Left ventricle myocardium superior (tissue), 1 donor: ENCODE data around the gene TTC7B. TPM values are rescaled to one million over a fixed set of nuclear protein-coding genes. Genes with fewer than 3 reads are reported as not detected.

ENCODE experiments used
- ATAC-seq: fragments of 200-7000 bp; cut with Tn5 transposase; one replicate; pipeline ENCODE4 v1.9.1; 2020; ENCODE audit warnings: mild to moderate bottlenecking, moderate library complexity
- DNase-seq: peaks from one replicate; pipeline ENCODE4 v3.0.0-alpha.2; 2020
- intact Hi-C: fragments of 100-400 bp; cut with micrococcal nuclease; formaldehyde crosslinking; loops from one replicate; pipeline ENCODE4 v1.11.0; 2022
- total RNA-seq: library from RNA; stranded (reverse); fragmentation: NEBNext Ultra II Directional; extraction: Animal tissue kit (Norgen Biotek cat#: 25700); gene quantifications from one replicate; pipeline ENCODE4 v1.2.1, GENCODE V29; 2021
- donor health status: DM: no; HTN: yes; CAD: no; lungs with severe emphysema.

TTC7B gene
- total RNA-seq, 1 donor from 2014 or later, result 72.2 TPM

DNA sequence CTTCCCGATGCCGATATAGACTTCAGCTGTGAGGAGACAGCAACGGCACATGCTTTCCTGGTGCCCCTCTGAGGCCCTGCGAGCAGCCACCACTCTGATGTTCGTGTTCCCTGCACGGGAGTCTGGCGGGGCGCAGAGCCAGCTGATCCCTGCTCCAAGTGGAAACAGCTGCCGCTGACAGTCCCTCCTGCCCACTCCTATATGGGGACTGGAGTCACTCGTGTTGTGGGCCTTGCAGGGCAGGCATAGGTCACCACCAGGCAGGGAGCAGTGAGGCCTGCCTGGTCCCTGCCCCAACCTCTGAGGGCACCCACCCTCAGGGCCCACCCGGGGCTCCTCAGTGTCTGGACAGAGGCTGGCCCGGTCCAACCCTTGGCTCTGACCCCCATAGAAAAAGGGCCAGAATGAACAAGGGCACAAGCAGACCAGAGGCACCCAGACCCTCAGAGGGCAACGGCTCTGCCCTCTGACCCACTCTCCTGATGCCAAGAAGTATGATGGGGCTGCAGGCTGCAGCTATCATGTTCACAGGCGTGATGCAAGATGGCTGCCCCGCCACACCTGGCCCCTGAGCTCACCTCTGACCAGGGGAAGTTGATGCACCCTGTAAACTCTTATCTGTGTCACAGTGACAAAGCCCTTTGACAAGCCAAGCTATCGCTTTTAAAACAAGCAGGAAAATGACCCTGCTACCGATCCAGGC, 237.8 kb downstream of the TTC7B start:
- intact Hi-C loops, result no loop called here
- ATAC-seq, result peak; percentile 63

DNA sequence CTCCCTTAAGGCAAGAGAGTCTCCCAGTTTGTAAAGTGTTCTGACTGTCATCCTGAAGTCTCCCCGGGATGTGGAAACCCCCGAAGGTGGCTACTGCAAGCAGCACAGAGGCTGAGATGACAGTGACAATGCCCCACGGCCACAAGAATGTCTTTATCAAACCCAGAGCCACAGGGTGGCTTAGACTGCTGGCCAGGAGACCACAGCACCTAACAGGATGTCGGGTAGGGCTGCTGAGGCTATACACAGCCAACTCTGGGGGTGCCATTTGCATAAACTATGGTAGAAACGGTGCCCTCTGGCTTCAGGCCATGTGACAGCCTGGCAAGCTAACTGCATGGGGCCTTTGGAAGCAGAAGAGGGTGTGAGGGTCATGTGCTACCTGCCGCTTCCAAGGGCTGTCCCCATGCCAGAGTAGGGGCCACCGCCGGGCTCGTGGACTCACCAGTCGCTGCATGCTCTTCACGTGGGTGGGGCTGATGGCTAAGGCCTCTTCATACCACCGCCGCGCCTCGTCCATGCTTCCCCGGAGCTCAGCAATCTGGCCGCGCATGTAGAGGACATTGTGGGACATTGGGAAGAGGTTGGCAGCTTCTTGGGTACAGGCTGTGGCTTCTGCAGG, 238.5 kb downstream of the TTC7B start:
- ATAC-seq, result peak; percentile 56
- peak; percentile 83 for DNase-seq
- intact Hi-C loops, result no loop called here

More for the DNA sequence above, 237.8 kb downstream of the TTC7B start:
- peak; percentile 87 for DNase-seq

DNA sequence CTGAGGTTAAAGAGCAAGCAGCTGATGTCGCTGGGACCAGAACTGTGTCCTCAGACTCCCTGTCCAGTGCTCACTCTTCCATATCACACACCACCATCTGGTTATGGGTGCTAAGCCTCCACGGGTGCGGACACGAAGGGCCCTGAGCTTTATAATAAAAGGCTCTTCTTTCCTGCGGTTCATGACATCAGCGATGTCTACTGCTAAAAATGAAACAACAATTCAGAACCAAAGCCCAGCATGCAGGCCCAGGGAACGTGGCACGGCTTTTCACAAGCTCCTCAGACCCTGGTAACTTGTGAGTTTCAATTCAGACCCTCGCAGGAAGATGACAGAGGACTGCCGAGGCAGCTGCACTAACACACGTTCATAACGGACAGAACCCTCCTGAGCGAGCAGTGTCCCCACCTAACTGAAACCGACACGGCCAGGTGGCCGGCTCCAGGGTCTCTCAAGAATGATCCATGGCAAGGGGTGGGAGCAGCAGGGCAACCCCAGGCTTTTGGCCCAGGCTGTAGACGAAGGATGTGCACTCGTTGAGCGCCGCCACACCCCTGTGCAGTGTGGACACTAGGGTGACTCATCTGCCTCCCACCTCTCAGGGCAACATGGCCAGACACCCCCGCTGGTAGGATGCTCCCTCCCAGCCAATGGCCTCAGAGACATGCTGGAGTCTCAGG, 239.1 kb downstream of the TTC7B start:
- intact Hi-C loops, result no loop called here
- no peak for DNase-seq
- ATAC-seq, result no peak

DNA sequence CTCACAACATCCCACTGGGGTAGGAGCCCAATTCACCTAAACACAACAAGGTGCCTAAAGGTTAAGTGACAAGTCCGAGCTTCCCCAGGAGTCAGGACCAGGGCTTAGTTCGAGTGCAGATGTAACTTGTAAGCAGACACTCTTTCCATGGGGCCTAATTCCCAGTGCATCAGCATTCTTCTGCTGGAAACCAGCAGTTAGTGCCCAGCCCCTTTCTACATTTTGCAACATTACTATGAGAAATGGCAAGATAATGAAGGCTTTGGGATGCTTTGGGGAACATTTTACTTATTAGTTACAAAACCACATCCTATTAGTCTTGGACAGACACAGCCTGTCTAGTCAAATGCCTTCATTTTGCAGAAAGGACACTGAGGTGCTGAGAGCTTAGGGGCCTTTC, 239.6 kb downstream of the TTC7B start:
- intact Hi-C loops, result no loop called here
- DNase-seq, result no peak
- no peak for ATAC-seq

DNA sequence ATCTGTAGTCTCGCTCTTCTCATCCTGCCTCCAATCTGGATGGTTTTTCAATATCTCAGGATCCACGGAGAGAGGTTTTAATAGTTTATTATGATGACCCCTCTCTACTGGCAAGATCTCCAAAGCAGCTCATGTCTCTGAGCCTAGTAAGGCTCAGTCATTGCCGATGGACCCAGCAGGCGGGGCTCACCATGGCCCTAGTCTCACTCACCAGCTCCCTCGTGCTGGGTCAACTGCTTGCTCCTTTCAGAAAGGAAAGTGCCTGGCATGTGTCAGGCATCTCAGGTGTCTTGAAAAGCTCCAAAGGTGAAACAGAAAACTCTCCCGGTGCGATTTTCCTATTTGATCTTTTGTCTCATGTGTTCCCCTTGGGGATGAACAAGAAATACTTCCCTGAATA, 240.4 kb downstream of the TTC7B start:
- DNase-seq (no peak), ATAC-seq (no peak)
- intact Hi-C loops, result no loop called here

DNA sequence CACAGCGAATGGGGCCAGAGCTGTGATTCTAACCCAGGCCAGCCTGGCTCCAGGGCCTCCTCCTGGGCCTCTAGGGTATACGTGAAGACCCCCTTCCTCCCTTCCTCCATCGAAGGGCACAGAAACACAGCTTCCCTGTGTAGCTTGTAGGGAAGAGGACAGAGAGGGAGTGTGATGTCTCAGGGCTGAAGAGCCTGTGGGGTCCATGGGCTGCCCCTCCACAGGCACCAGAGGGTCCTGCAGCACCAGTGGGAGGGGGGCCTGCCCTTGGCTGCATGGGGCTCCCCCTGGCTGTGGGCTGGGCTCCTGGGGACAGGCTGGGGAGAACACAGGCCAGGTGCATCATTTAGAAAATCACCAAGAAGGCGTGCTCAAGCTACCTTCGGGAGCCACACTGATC, 240.9 kb downstream of the TTC7B start:
- intact Hi-C loops, result no loop called here
- no peak for ATAC-seq
- DNase-seq, result no peak

DNA sequence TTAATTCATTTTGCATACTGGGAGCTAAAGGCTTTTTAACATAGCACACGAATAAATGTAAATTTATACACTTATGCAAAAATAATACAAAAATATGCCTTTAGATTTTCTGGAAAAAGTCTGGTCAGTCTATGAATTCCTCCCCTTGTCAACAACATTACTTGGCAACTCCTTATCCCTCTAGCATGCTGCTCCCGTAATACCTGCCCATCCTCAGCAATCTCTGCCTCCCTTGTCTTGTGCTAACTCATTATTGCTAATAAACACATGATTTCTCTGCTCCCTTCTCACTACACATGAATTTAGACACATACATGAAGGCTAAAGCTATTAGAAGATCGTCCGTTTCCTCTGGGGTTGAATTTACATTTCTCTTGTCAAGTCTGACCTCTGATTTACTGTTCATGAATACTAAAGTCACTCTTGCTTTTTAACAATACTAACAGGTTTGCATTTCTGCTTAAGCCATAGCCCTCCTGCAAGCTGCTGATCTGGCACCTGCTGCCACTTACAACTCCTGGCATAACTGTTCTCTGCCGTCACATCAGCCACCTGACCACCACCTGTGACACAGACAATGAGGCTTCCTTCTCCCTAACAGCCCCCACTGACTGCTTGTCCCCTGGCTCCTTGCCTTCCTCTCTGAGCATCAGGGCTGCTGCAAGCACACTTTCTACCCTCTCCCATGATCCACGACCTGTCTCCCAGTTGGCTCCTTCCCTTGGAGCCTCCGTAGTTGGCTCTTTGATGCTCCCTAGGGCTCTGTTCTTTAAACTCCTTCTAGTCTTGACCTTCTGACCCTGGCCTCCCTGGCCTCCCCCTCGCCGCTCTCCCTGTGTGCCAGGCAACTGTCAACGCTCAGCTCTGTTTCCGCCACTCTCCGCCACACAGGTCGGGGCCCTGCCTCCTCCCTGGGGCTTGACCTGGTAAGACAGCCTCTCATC, 241.8 kb downstream of the TTC7B start:
- intact Hi-C loops, result no loop called here
- DNase-seq (peak; percentile 81), ATAC-seq (peak; percentile 80)

DNA sequence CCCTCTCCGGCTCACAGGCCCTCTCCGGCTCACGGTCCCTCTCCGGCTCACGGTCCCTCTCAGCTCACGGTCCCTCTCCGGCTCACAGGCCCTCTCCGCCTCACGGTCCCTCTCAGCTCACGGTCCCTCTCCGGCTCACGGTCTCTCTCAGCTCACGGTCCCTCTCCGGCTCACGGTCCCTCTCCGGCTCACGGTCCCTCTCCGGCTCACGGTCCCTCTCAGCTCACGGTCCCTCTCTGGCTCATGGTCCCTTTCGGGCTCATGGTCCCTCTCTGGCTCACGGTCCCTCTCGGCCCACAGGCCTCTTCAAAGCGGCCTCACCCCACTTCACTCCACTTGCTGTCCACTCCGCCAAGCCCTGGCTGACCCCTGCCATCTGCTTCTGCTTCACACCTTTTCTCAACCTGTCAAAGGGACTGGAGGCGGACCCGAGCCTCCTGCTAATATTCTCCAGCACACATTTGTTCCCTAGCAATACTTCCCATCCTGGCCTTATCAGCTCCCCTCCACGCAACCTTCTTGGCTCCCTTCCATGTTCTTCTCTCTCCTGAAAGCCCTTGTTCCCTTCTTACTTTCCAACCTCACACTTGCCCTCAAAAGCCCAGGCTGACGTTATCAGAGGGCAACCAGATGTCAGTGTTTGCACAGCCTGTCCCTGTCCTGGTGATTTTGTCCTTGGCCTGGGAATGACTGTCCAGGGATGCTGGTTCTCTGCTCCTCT, 242.7 kb downstream of the TTC7B start:
- intact Hi-C loops, result no loop called here
- DNase-seq (no peak), ATAC-seq (peak; percentile 55)

DNA sequence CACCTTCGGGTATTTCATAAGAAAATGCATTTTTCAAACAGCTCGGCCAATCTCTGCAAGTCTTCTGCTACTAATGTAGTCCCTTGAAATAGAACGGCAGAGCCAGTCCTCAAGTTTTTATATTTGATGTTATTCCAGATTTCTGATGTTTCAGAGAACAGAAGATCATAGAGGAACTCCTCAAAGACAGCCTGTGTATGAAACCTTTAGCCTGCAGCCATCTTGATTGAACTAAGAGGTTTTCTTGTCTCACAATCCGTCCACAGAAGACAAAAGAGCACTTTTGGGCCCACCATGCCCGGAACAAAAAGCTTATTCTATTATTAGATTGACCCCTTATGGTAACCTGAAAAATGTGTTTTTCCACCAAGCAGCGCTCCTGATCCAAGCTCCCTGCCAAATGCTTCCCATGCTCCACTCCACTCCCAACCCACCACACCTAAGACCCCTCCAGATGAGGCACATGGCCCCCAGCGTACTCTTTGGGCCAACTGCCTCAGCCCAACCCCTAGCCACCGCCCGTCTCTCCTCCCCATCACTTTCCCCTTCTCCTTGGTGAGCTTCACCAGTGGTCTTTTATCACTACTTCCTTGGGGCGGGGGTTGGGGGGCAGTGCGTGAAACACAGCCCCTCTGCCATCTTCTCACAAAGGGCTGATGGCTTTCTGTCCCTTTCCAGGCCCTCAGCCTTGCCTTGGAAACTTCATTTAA, 243.6 kb downstream of the TTC7B start:
- no peak for ATAC-seq
- no peak for DNase-seq
- intact Hi-C loops, result no loop called here

DNA sequence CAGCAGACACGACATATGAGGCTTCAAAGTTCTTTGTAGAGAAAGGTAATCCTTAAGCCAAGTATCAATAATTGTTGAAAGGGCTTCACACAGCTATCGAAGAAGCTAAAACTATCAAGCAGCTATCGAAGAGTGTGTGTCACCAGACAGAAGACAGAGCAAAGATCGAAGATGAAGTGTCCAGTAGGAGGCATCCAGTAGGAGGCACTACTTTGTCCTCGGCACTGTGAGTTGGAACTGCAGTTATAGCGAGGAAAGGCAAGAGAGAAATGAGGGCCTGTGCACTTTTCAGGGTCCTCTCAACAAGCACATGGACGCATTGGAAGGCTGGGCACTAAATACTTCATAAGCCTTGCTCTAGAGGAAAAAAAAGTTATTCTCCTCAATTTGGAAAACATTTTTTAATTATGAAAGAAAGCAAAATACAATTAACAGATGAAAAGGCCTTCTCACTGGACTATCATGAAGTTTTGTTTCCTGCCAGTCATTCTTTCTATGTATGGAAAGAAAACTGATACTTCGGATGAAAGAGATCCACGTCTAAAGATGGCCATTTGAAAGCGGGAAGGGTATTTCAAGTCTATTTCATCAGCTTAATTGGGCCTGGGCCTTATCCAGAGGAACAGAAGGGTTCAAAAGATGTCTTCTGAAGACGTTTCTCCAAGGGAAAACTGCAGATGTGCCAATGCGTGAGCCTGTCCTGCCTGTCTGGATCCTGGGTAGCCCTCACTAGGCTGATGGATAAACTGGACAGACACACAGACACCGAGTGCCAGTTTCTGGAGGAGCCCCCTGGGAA, 244.9 kb downstream of the TTC7B start:
- ATAC-seq (no peak), DNase-seq (no peak)
- intact Hi-C loops, result no loop called here

DNA sequence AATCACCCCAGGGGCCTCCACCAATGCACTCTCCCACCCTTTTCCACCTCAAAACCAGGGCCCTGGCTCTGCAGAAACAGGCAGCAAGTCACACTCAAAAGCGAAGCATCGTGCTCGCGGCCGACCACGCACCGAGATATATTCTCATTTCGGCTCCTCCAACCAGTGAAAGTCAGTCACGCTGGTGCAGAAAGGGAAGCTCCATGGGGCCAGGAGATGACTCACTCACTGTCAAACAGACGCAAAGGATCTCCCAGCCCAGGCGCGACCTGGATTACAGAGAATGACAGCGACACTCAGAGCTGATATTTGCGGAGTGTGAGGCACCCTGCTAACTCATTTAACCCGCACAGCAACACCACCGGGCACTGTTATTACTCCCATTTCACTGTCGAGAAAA, 245.8 kb downstream of the TTC7B start:
- DNase-seq (no peak), ATAC-seq (no peak)
- intact Hi-C loops, result no loop called here

DNA sequence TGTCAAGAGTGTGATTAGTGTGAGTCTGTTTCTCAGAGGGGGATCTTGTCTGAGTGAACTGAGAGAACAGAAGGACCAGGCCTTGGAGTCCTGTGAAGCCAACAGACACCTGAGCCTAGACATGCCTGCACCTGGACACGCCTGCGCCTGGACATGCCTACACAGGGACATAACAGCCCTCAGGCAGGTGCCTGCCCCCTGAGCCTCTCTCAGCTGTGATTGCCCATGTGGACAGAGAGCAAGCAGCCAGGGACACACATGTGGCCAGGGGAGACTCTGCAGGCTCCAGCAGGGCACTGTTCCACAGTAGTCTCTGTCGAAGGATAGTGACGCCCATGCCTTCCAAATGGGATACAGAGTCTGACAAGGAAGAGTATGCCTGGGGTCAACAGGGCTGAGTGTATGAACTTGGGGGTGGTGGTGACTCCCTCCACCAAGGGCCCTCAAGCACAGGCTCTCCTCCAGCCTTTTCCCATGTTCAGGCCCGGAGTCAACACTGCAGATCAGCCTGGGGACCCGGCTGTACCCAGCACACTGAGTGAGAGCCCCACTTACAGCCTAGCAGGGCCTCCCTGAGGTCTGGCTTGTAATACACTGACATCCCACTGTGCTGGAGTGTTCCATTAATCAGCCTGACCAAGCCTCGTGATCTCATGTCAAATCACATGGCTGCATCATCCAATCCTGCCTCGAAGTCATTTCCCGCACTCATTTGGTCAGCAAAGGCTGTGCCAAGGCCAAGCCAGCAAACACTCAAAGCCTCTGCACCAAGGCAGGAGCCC, 246.4 kb downstream of the TTC7B start:
- intact Hi-C loops, result no loop called here
- no peak for ATAC-seq
- DNase-seq, result no peak

DNA sequence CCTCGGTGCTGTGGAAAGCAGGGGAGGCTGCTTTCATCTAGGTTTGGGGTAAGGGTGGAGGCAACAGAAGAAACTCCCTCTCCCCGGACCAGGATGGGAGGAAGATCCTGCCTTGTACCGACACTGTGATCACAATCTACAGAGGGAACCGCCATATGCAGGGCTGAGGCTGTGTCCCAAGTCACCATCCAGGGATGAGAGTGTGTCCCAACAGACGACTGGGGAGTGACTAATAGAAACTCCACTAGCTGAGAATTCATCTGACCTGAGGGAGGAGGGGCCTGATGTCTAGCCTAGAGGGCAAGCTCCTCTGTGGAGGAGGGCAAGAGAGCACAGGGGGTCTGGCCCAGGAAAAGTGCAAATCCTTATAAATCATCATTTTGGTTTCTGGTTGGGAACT, 247.0 kb downstream of the TTC7B start:
- no peak for DNase-seq
- intact Hi-C loops, result no loop called here
- ATAC-seq, result no peak

DNA sequence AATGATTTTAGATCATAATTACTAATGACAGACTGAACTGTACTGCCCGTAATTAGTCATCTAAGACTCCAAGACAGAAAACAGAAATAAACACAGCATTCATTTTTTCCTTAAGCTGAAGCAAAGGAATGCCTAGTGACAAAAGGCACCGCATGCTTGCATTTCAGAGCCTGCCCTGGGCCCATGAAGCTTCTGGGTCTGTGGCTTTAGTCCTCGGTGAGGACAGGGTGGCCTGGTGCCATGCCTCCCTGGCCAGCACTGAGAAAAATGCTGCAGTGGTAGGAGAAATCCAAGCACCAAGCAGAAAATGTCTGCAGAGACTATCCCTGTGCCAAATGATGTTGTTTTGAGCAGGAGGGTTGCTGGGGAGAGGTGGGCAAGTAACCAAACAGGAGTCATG, 247.8 kb downstream of the TTC7B start:
- intact Hi-C loops, result no loop called here
- no peak for DNase-seq

DNA sequence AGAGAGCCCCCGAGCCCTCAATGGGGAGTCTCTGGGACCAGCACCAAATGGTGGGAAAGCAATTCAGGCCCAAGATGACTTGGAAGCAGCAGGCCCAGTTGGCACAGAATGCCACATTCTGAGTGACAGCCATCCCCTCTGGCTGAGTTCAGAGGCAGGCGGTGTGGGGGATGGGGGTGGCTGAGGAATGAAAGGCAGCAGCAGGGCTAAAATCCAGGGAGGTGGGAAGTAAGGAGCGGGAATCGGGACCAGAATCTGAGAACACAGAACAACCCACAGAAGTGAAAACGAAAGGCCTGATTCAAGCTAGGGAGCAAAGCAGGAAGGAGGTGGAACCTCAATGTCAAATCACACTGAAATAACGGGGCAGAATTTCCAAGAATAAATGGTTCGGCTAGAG, 248.2 kb downstream of the TTC7B start:
- intact Hi-C loops, result no loop called here
- ATAC-seq (no peak), DNase-seq (no peak)

More for the DNA sequence above, 247.8 kb downstream of the TTC7B start:
- peak; percentile 27 for ATAC-seq

DNA sequence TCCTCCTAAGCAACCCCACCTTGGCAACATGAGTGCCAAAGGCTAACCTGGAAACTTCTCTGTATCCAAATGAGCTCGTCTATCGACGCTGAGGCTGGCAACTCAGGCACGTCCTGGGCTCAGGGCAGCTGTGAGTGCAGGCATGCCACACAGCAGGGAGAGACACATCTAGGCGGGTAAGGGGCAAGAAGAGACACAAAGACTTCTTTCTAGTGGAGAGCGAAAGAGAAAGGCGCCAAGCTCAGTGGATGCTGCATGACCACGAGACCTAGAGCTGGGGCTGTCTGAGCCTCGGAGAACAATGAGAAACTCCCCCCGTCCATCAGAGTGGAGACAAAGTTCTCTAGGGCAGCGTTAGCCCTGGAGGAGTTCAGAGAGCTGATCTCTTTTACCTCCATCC, 249.0 kb downstream of the TTC7B start:
- no peak for ATAC-seq

DNA sequence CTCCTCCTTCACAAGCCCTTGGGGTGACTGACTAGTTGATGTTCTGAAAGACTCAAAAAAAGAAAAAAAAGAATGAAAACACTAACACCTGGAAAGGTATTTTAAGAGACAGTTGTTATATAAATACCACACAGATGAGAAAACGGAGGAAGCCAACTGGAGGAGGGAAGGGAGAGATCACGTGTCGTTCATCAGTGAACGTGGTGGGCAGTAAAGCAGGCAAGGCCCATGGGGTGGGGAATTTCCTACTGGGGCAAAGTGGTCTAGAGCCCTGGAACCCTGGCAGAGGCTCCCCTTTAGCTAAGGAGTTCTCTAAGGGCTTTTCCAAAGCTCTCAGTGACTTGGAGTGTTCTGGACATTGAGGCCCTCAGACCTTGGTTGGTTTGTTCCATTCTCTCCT, 249.7 kb downstream of the TTC7B start:
- intact Hi-C loops, result no loop called here
- DNase-seq (no peak), ATAC-seq (no peak)

More for the DNA sequence above, 249.0 kb downstream of the TTC7B start:
- DNase-seq, result no peak
- intact Hi-C loops, result no loop called here
